ENCODE measurements around the gene UPK1A.
"Not testable (repeated sequence)": the region's sequence is repeated elsewhere in the genome, so short reads cannot be mapped to it uniquely, and the experiment has no call there.

The UPK1A gene

GRCh38 chr19:35644987-35645679 lies 21.2 kb upstream of the UPK1A start:
- peak; percentile 76 for DNase-seq

GRCh38 chr19:35645680-35646511 lies 20.4 kb upstream of the UPK1A start:
- DNase-seq: no peak

GRCh38 chr19:35648017-35648961 lies 18.0 kb upstream of the UPK1A start, which contains the start of gene COX6B1:
COX6B1 (plus strand) TSS chr19:35648323; CDS start chr19:35651244, 2,921 bp downstream.
- peak; percentile 82 for DNase-seq

- no peak for DNase-seq
Measured at GRCh38 chr19:35650581-35650980, 15.7 kb upstream of the UPK1A start.

GRCh38 chr19:35654828-35655227 lies 11.5 kb upstream of the UPK1A start:
- DNase-seq: not testable (repeated sequence)

GRCh38 chr19:35655600-35655999 lies 10.7 kb upstream of the UPK1A start:
- no peak for DNase-seq

- DNase-seq: no peak
Measured at GRCh38 chr19:35656700-35657099, 9.6 kb upstream of the UPK1A start.

- DNase-seq: no peak
Measured at GRCh38 chr19:35657904-35658700, 8.2 kb upstream of the UPK1A start.

GRCh38 chr19:35661995-35662340 lies 4.3 kb upstream of the UPK1A start:
- no peak for DNase-seq

GRCh38 chr19:35663981-35664380 lies 2.3 kb upstream of the UPK1A start:
- DNase-seq: no peak

GRCh38 chr19:35665157-35665556 lies 1.2 kb upstream of the UPK1A start:
- DNase-seq: no peak

- DNase-seq: no peak
Measured at GRCh38 chr19:35665604-35666003, 713 bp upstream of the UPK1A start.

GRCh38 chr19:35669566-35669965 lies 3.2 kb downstream of the UPK1A start:
- no peak for DNase-seq

GRCh38 chr19:35669974-35670373 lies 3.7 kb downstream of the UPK1A start:
- DNase-seq: no peak

GRCh38 chr19:35670686-35671085 lies 4.4 kb downstream of the UPK1A start:
- DNase-seq: no peak

- DNase-seq: no peak
Measured at GRCh38 chr19:35671818-35672217, 5.5 kb downstream of the UPK1A start.

GRCh38 chr19:35673121-35673804 lies 6.9 kb downstream of the UPK1A start:
- DNase-seq: peak; percentile 34

GRCh38 chr19:35675589-35676140 lies 9.3 kb downstream of the UPK1A start:
- DNase-seq: no peak

GRCh38 chr19:35689836-35690235 lies 23.5 kb downstream of the UPK1A start:
- no peak for DNase-seq

GRCh38 chr19:35691106-35691505 lies 24.8 kb downstream of the UPK1A start:
- DNase-seq: not testable (repeated sequence)

GRCh38 chr19:35692010-35692409 lies 25.7 kb downstream of the UPK1A start:
- no peak for DNase-seq

Data from activated T-cell treated with anti-CD3 and anti-CD28 coated beads, Interleukin-2, amount 50 U/mL, for 1 hour (primary cell).